Activated T-helper 17 cell treated with anti-CD3 and anti-CD28 coated beads, Interleukin-2, amount 50 U/mL, for 72 hours (primary cell): ENCODE measurements around the gene NDUFA8. TPM values are rescaled to one million over a fixed set of nuclear protein-coding genes. Genes with fewer than 3 reads are reported as not detected.

Experiments
- ATAC-seq: fragments of 150-1000 bp; cut with Tn5 transposase; replicated peaks from 2 replicates; pipeline ENCODE4 v1.10.0; 2021; ENCODE audit warnings: mild to moderate bottlenecking, moderate library complexity
- H3K27ac Mint-ChIP-seq: one replicate; pipeline ENCODE4 v1.8.0; 2022; ENCODE audit warnings: mixed read lengths
- H3K27me3 Mint-ChIP-seq: one replicate; pipeline ENCODE4 v1.8.0; 2022; ENCODE audit warnings: mixed read lengths
- H3K36me3 Mint-ChIP-seq: one replicate; pipeline ENCODE4 v1.8.0; 2022; ENCODE audit warnings: low read depth, mild to moderate bottlenecking, mixed read lengths
- H3K4me1 Mint-ChIP-seq: one replicate; pipeline ENCODE4 v1.8.0; 2022; ENCODE audit warnings: mixed read lengths
- H3K4me3 Mint-ChIP-seq: one replicate; pipeline ENCODE4 v1.8.0; 2022; ENCODE audit warnings: mild to moderate bottlenecking, mixed read lengths
- H3K9me3 Mint-ChIP-seq: one replicate; pipeline ENCODE4 v1.8.0; 2022; ENCODE audit warnings: mixed read lengths
- total RNA-seq, 2 donors: library from RNA; stranded (reverse); gene quantifications; one replicate each; pipeline ENCODE4 v1.2.3, GENCODE V29; 2022

The NDUFA8 gene
- 10 to 100 TPM; 36.8 to 59.0 TPM for total RNA-seq

GRCh38 chr9:122159026-122159924 is at the start of gene NDUFA8, which contains the start of gene MORN5:
Gene NDUFA8 (minus strand): TSS chr9:122159779. CDS start chr9:122159677, 102 bp downstream.
Gene MORN5 (plus strand): TSS chr9:122159908. CDS start chr9:122159973, 65 bp downstream.
- H3K4me1 Mint-ChIP-seq = peaks cover 22% of the 10 kb centered on the region
- no peaks in the 10 kb centered on the region for H3K9me3 Mint-ChIP-seq
- ATAC-seq = peak; percentile 98
- peak within 1 kb of the TSS; percentile 84 for H3K4me3 Mint-ChIP-seq
- H3K36me3 Mint-ChIP-seq = peaks cover 10% of the 10 kb centered on the region
- H3K27me3 Mint-ChIP-seq = peaks cover 12% of the 10 kb centered on the region
- H3K27ac Mint-ChIP-seq = peak within 1 kb of the TSS; percentile 92

DNA sequence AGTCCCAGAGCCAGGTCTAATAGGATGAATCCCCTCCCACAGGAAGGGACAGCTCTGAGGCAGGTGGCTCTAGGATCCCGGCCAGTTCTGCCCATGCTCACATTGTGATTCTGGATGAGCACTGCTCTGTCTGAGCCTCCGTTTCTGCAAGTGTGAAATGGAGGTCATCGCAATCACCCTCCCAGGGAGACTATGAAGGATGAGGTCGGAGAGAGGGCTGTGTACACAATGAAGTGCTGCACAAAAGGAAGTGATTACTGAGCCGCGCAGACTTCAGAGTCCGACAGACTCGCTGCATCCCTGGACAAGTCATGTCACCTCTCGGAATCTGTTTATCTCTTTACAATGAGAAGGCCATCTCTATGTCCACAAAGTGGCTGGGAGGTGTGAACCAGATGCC is 47.5 kb upstream of the NDUFA8 start:
- no peaks in the 10 kb centered on the region for H3K36me3 Mint-ChIP-seq
- H3K4me1 Mint-ChIP-seq = no peaks in the 10 kb centered on the region
- ATAC-seq = no peak
- H3K27ac Mint-ChIP-seq = no peak overlapping the region
- no peak overlapping the region for H3K4me3 Mint-ChIP-seq
- H3K27me3 Mint-ChIP-seq = peaks cover 20% of the 10 kb centered on the region
- H3K9me3 Mint-ChIP-seq = no peaks in the 10 kb centered on the region

GRCh38 chr9:122206118-122207046 is 46.8 kb upstream of the NDUFA8 start:
- Mint-ChIP-seq H3K36me3 (no peaks in the 10 kb centered on the region), H3K4me3 (no peak overlapping the region), H3K27me3 (peaks cover 16% of the 10 kb centered on the region), H3K9me3 (no peaks in the 10 kb centered on the region), H3K4me1 (no peaks in the 10 kb centered on the region), H3K27ac (no peak overlapping the region)
- no peak for ATAC-seq

DNA sequence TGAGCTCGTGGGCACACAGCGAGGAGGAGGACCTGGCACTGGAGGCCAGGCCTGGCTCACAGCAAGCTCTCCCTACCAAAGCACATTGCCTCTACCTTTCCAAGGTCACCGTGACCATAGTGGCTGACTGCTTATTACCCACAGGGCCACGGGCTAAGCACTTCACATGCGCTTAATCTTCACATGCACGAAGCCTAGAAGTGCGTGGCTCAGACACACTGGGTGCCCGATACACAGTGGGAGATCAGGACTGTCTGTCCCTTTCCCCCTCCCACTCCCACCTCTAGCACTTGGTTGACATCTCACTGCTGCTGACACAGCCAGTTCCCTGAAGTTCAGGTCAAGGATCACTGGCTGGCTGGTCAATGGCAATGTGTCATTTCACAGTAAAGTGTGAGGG is 45.6 kb upstream of the NDUFA8 start:
- Mint-ChIP-seq H3K4me1 (no peaks in the 10 kb centered on the region), H3K27ac (no peak overlapping the region), H3K9me3 (no peaks in the 10 kb centered on the region), H3K27me3 (peaks cover 11% of the 10 kb centered on the region), H3K4me3 (no peak overlapping the region), H3K36me3 (no peaks in the 10 kb centered on the region)
- no peak for ATAC-seq

DNA sequence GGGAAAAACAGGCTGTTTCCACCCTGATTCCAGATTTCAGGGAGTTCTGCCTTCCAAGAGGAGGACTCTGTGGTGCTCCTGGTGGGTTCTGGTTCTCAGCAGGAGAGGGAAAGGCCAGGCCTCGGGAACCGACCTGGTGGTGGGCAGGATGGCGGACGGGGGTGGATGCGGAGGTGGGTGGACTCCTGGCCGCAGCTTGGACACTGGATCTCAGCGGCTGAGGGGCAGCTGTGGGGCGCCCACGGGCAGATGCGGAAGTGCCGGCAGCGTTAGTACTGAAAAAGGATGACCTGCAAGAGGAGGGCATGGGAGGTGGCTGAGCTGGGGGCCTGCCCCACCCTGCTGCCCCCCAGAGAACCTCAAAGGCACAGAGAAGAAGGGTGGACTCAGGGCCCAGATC is 44.9 kb upstream of the NDUFA8 start:
- Mint-ChIP-seq H3K36me3 (no peaks in the 10 kb centered on the region), H3K27me3 (peaks cover 9% of the 10 kb centered on the region), H3K4me1 (no peaks in the 10 kb centered on the region), H3K27ac (no peak overlapping the region), H3K9me3 (no peaks in the 10 kb centered on the region), H3K4me3 (no peak overlapping the region)
- ATAC-seq = no peak

DNA sequence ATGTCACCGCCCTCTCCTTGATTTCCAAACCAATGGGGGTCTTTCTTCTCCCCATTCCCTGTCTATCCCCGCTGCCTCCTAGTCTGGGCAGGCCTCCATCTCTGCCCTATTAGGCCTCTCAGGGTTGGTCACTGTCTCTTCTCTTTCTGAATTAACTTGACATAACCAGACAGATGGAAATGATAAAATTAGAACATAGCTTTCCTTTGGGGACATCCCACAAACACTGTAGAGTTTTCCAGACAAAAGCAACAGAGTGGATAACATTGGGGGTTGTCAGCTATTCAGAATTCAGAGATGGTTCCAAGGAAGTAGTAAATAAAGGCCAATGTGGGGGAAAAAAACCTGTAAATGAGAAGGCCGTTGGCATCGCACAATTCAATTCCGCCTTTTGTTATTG is 44.5 kb upstream of the NDUFA8 start:
- no peaks in the 10 kb centered on the region for H3K9me3 Mint-ChIP-seq
- ATAC-seq = no peak
- peaks cover 9% of the 10 kb centered on the region for H3K27me3 Mint-ChIP-seq
- no peak overlapping the region for H3K4me3 Mint-ChIP-seq
- H3K4me1 Mint-ChIP-seq = no peaks in the 10 kb centered on the region
- no peaks in the 10 kb centered on the region for H3K36me3 Mint-ChIP-seq
- H3K27ac Mint-ChIP-seq = no peak overlapping the region

- H3K4me1 Mint-ChIP-seq = no peaks in the 10 kb centered on the region
- H3K36me3 Mint-ChIP-seq = no peaks in the 10 kb centered on the region
- no peaks in the 10 kb centered on the region for H3K9me3 Mint-ChIP-seq
- no peak overlapping the region for H3K4me3 Mint-ChIP-seq
- H3K27ac Mint-ChIP-seq = no peak overlapping the region
- H3K27me3 Mint-ChIP-seq = peaks cover 7% of the 10 kb centered on the region
- ATAC-seq = no peak
Measured at GRCh38 chr9:122202111-122202510, 42.5 kb upstream of the NDUFA8 start.

GRCh38 chr9:122201641-122202040 is 42.1 kb upstream of the NDUFA8 start:
- no peak overlapping the region for H3K27ac Mint-ChIP-seq
- H3K4me1 Mint-ChIP-seq = no peaks in the 10 kb centered on the region
- no peak overlapping the region for H3K4me3 Mint-ChIP-seq
- peak; percentile 39 for ATAC-seq
- peaks cover 3% of the 10 kb centered on the region for H3K27me3 Mint-ChIP-seq
- no peaks in the 10 kb centered on the region for H3K9me3 Mint-ChIP-seq
- H3K36me3 Mint-ChIP-seq = no peaks in the 10 kb centered on the region

DNA sequence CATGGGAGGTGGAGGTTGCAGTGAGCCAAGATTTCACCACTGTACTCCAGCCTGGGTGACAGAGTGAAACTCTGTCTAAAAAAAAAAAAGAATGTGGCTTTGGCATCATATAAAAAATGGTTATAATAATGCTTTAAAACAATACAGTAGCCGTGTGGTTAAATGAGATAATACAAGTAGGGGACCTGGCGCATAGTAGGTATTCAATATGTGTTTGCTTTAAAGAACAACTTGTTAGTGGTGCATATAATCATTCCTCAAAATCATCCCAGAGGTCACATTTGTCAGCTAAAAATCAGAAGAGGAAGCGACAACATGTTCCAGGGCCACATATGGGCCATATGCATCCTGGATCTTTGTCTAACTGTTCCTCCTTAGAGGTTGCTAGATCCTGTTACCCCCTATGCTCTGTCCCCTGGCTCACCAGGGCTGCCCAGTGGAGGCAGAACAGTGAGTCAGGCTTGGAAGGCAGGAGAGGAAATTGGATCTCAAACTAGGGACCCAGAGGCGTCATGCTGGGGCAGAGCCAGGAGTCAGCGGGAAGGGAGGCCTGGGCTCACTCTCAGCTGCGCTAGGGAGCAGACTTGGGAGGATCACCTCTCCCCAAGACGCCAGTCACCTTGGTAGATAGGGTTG is 41.5 kb upstream of the NDUFA8 start:
- H3K4me1 Mint-ChIP-seq = no peaks in the 10 kb centered on the region
- ATAC-seq = no peak
- no peak overlapping the region for H3K27ac Mint-ChIP-seq
- H3K36me3 Mint-ChIP-seq = no peaks in the 10 kb centered on the region
- no peak overlapping the region for H3K4me3 Mint-ChIP-seq
- peaks cover 3% of the 10 kb centered on the region for H3K27me3 Mint-ChIP-seq
- no peaks in the 10 kb centered on the region for H3K9me3 Mint-ChIP-seq

- no peaks in the 10 kb centered on the region for H3K36me3 Mint-ChIP-seq
- peaks cover 8% of the 10 kb centered on the region for H3K27me3 Mint-ChIP-seq
- H3K9me3 Mint-ChIP-seq = no peaks in the 10 kb centered on the region
- no peak overlapping the region for H3K4me3 Mint-ChIP-seq
- no peak overlapping the region for H3K27ac Mint-ChIP-seq
- no peak for ATAC-seq
- H3K4me1 Mint-ChIP-seq = no peaks in the 10 kb centered on the region
Measured at GRCh38 chr9:122197882-122198281, 38.3 kb upstream of the NDUFA8 start.

GRCh38 chr9:122197426-122197825 is 37.8 kb upstream of the NDUFA8 start:
- no peak for ATAC-seq
- Mint-ChIP-seq H3K4me3 (no peak overlapping the region), H3K27ac (no peak overlapping the region), H3K4me1 (no peaks in the 10 kb centered on the region), H3K36me3 (no peaks in the 10 kb centered on the region), H3K9me3 (no peaks in the 10 kb centered on the region), H3K27me3 (peaks cover 8% of the 10 kb centered on the region)

GRCh38 chr9:122195875-122196274 is 36.3 kb upstream of the NDUFA8 start:
- H3K27me3 Mint-ChIP-seq = peaks cover 8% of the 10 kb centered on the region
- H3K4me1 Mint-ChIP-seq = no peaks in the 10 kb centered on the region
- H3K36me3 Mint-ChIP-seq = no peaks in the 10 kb centered on the region
- ATAC-seq = no peak
- H3K9me3 Mint-ChIP-seq = no peaks in the 10 kb centered on the region
- no peak overlapping the region for H3K27ac Mint-ChIP-seq
- no peak overlapping the region for H3K4me3 Mint-ChIP-seq

DNA sequence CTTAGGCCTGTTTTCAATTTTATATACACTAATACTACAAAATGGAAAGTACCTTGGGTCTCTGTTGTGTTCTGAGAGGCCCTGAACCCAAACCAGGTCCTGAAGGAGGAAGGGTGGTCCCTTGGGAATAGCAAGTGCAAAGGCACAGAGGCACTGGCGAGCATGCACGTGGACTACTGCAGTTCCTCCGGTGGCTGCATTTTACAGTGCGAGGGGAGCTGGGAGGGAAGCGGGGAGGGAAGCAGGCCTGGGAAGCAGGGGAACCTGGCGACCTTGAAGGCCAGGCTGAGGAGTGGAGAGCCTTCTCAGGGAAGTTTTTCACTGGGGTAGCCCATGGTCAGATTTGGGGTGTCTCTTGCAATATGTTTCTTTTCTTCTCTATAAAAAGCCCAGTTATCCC is 34.1 kb upstream of the NDUFA8 start:
- no peak for ATAC-seq
- Mint-ChIP-seq H3K27ac (no peak overlapping the region), H3K36me3 (no peaks in the 10 kb centered on the region), H3K27me3 (peaks cover 8% of the 10 kb centered on the region), H3K4me1 (no peaks in the 10 kb centered on the region), H3K9me3 (no peaks in the 10 kb centered on the region), H3K4me3 (no peak overlapping the region)

- no peaks in the 10 kb centered on the region for H3K36me3 Mint-ChIP-seq
- ATAC-seq = no peak
- H3K27ac Mint-ChIP-seq = peak overlapping the region; percentile 28
Measured at GRCh38 chr9:122192914-122193525, 33.4 kb upstream of the NDUFA8 start.

More at GRCh38 chr9:122192914-122193525, 33.4 kb upstream of the NDUFA8 start:
- Mint-ChIP-seq H3K9me3 (no peaks in the 10 kb centered on the region), H3K4me1 (no peaks in the 10 kb centered on the region), H3K27me3 (peaks cover 5% of the 10 kb centered on the region), H3K4me3 (no peak overlapping the region)
